Effector memory CD8-positive, alpha-beta T cell (primary cell): Measurements from ENCODE around the gene C6orf118.
A peak's percentile ranks its signal among the peaks of the same experiment; 100 is the strongest.

Experiments used
- ATAC-seq: fragments of 150-1000 bp; cut with Tn5 transposase; replicated peaks from 2 replicates; pipeline ENCODE4 v1.10.0; 2021; ENCODE audit warnings: mild to moderate bottlenecking, moderate library complexity
- DNase-seq, 3 experiments: peaks; one replicate each; pipeline ENCODE4 v3.0.0; 2021
- H3K27ac Mint-ChIP-seq, 2 donors: one replicate each; pipeline ENCODE4 v1.8.0; 2022; ENCODE audit warnings: mild to moderate bottlenecking in 2 of 2, mixed read lengths in 2 of 2, moderate library complexity in 2 of 2
- H3K27me3 Mint-ChIP-seq, 2 donors: one replicate each; pipeline ENCODE4 v1.8.0; 2022; ENCODE audit warnings: mixed read lengths in 2 of 2
- H3K36me3 Mint-ChIP-seq: one replicate; pipeline ENCODE4 v1.8.0; 2022; ENCODE audit warnings: mild to moderate bottlenecking, moderate library complexity, mixed read lengths; ENCODE audit not compliant: insufficient read depth
- H3K4me1 Mint-ChIP-seq, 2 donors: one replicate each; pipeline ENCODE4 v1.8.0; 2022; ENCODE audit warnings: low read depth in 2 of 2, mixed read lengths in 2 of 2
- H3K4me3 Mint-ChIP-seq, 2 donors: one replicate each; pipeline ENCODE4 v1.8.0; 2022; ENCODE audit warnings: mild to moderate bottlenecking in 2 of 2, mixed read lengths in 2 of 2, moderate library complexity in 2 of 2
- H3K9me3 Mint-ChIP-seq, 2 donors: one replicate each; pipeline ENCODE4 v1.8.0; 2022; ENCODE audit warnings: mixed read lengths in 2 of 2
- total RNA-seq, 9 experiments: gene quantifications; one replicate each; lab custom pipeline; 2026; lab: John Stamatoyannopoulos, UW

C6orf118 gene
- 0 to 0.06 (median 0) reads per million in 9 experiments for total RNA-seq

- peak within 1 kb of the TSS in 1 of 2 donors; percentile 56 for H3K4me3 Mint-ChIP-seq
- DNase-seq: no peak
These were observed at the start of gene C6orf118 for GRCh38 chr6:165308926-165309731. Gene C6orf118 (minus strand): TSS chr6:165309605. CDS start chr6:165309586, 19 bp downstream.

GRCh38 chr6:165345700-165346099 is 36.3 kb upstream of the C6orf118 start:
- no peak for ATAC-seq
- H3K4me1 Mint-ChIP-seq: no peaks in the 10 kb centered on the region
- H3K36me3 Mint-ChIP-seq: no peaks in the 10 kb centered on the region
- no peaks in the 10 kb centered on the region for H3K27me3 Mint-ChIP-seq
- H3K4me3 Mint-ChIP-seq: no peak overlapping the region
- no peak overlapping the region for H3K27ac Mint-ChIP-seq
- peaks cover 19 to 42% of the 10 kb centered on the region in 2 donors for H3K9me3 Mint-ChIP-seq
- no peak for DNase-seq

More at GRCh38 chr6:165308926-165309731, at the start of gene C6orf118:
- H3K27me3 Mint-ChIP-seq: no peaks in the 10 kb centered on the region
- no peak for ATAC-seq
- no peak within 1 kb of the TSS for H3K27ac Mint-ChIP-seq
- H3K9me3 Mint-ChIP-seq: no peaks in the 10 kb centered on the region
- no peaks in the 10 kb centered on the region for H3K36me3 Mint-ChIP-seq
- peaks cover 5% of the 10 kb centered on the region in 2 donors for H3K4me1 Mint-ChIP-seq

GRCh38 chr6:165340532-165340931 is 31.1 kb upstream of the C6orf118 start:
- H3K27me3 Mint-ChIP-seq: no peaks in the 10 kb centered on the region
- no peak overlapping the region for H3K27ac Mint-ChIP-seq
- no peak for DNase-seq
- no peak overlapping the region for H3K4me3 Mint-ChIP-seq
- no peaks in the 10 kb centered on the region for H3K36me3 Mint-ChIP-seq
- H3K9me3 Mint-ChIP-seq: peaks cover 6 to 17% of the 10 kb centered on the region in 2 donors
- no peaks in the 10 kb centered on the region for H3K4me1 Mint-ChIP-seq
- ATAC-seq: no peak

- peaks cover 5 to 7% of the 10 kb centered on the region in 2 donors for H3K9me3 Mint-ChIP-seq
- ATAC-seq: no peak
These were observed 16.2 kb upstream of the C6orf118 start for GRCh38 chr6:165325609-165326008.

GRCh38 chr6:165321555-165322145 is 12.2 kb upstream of the C6orf118 start:
- no peak overlapping the region for H3K27ac Mint-ChIP-seq
- ATAC-seq (no peak), DNase-seq (no peak)
- H3K4me1 Mint-ChIP-seq: no peaks in the 10 kb centered on the region
- H3K4me3 Mint-ChIP-seq: no peak overlapping the region
- H3K27me3 Mint-ChIP-seq: no peaks in the 10 kb centered on the region
- H3K36me3 Mint-ChIP-seq: no peaks in the 10 kb centered on the region
- H3K9me3 Mint-ChIP-seq: peaks cover 7 to 8% of the 10 kb centered on the region in 2 donors

More at GRCh38 chr6:165325609-165326008, 16.2 kb upstream of the C6orf118 start:
- Mint-ChIP-seq H3K4me1 (no peaks in the 10 kb centered on the region), H3K36me3 (no peaks in the 10 kb centered on the region), H3K27ac (no peak overlapping the region), H3K4me3 (no peak overlapping the region), H3K27me3 (no peaks in the 10 kb centered on the region)
- no peak for DNase-seq

GRCh38 chr6:165321150-165321549 is 11.7 kb upstream of the C6orf118 start:
- Mint-ChIP-seq H3K36me3 (no peaks in the 10 kb centered on the region), H3K4me3 (no peak overlapping the region), H3K27ac (no peak overlapping the region), H3K4me1 (no peaks in the 10 kb centered on the region), H3K9me3 (peaks cover 7 to 8% of the 10 kb centered on the region in 2 donors), H3K27me3 (no peaks in the 10 kb centered on the region)
- no peak for ATAC-seq
- no peak for DNase-seq

- DNase-seq (no peak), ATAC-seq (no peak)
- no peaks in the 10 kb centered on the region for H3K4me1 Mint-ChIP-seq
- no peak overlapping the region for H3K4me3 Mint-ChIP-seq
- no peaks in the 10 kb centered on the region for H3K27me3 Mint-ChIP-seq
- peaks cover 4 to 7% of the 10 kb centered on the region in 2 donors for H3K9me3 Mint-ChIP-seq
- no peak overlapping the region for H3K27ac Mint-ChIP-seq
- H3K36me3 Mint-ChIP-seq: no peaks in the 10 kb centered on the region
These were observed 8.3 kb upstream of the C6orf118 start for GRCh38 chr6:165317723-165318122.

GRCh38 chr6:165306955-165307354 is 2.5 kb downstream of the C6orf118 start:
- Mint-ChIP-seq H3K27me3 (no peaks in the 10 kb centered on the region), H3K4me3 (no peak overlapping the region), H3K9me3 (peaks cover 0 to 2% of the 10 kb centered on the region in 2 donors), H3K27ac (no peak overlapping the region), H3K36me3 (no peaks in the 10 kb centered on the region), H3K4me1 (peaks cover 5% of the 10 kb centered on the region in 2 donors)
- ATAC-seq (no peak), DNase-seq (no peak)

GRCh38 chr6:165301372-165302246 is 7.8 kb downstream of the C6orf118 start:
- ATAC-seq: no peak
- peaks cover 2% of the 10 kb centered on the region in 2 donors for H3K9me3 Mint-ChIP-seq
- H3K4me3 Mint-ChIP-seq: no peak overlapping the region
- H3K27ac Mint-ChIP-seq: no peak overlapping the region
- no peaks in the 10 kb centered on the region for H3K27me3 Mint-ChIP-seq
- no peak for DNase-seq
- H3K36me3 Mint-ChIP-seq: no peaks in the 10 kb centered on the region
- H3K4me1 Mint-ChIP-seq: no peaks in the 10 kb centered on the region

GRCh38 chr6:165300422-165300936 is 8.9 kb downstream of the C6orf118 start:
- Mint-ChIP-seq H3K9me3 (peaks cover 2 to 13% of the 10 kb centered on the region in 2 donors), H3K4me3 (no peak overlapping the region), H3K27ac (no peak overlapping the region), H3K36me3 (no peaks in the 10 kb centered on the region), H3K4me1 (no peaks in the 10 kb centered on the region), H3K27me3 (no peaks in the 10 kb centered on the region)
- DNase-seq: no peak
- no peak for ATAC-seq

GRCh38 chr6:165298875-165299274 is 10.5 kb downstream of the C6orf118 start:
- H3K27me3 Mint-ChIP-seq: no peaks in the 10 kb centered on the region
- H3K4me3 Mint-ChIP-seq: no peak overlapping the region
- no peak for DNase-seq
- H3K27ac Mint-ChIP-seq: no peak overlapping the region
- H3K9me3 Mint-ChIP-seq: peaks cover 2 to 13% of the 10 kb centered on the region in 2 donors
- ATAC-seq: no peak
- no peaks in the 10 kb centered on the region for H3K4me1 Mint-ChIP-seq
- H3K36me3 Mint-ChIP-seq: no peaks in the 10 kb centered on the region

- no peaks in the 10 kb centered on the region for H3K36me3 Mint-ChIP-seq
- H3K27me3 Mint-ChIP-seq: no peaks in the 10 kb centered on the region
- H3K27ac Mint-ChIP-seq: no peak overlapping the region
- no peak overlapping the region for H3K4me3 Mint-ChIP-seq
- ATAC-seq: no peak
- no peak for DNase-seq
- H3K9me3 Mint-ChIP-seq: peaks cover 2 to 13% of the 10 kb centered on the region in 2 donors
- H3K4me1 Mint-ChIP-seq: no peaks in the 10 kb centered on the region
These were observed 11.0 kb downstream of the C6orf118 start for GRCh38 chr6:165298402-165298801.

- no peaks in the 10 kb centered on the region for H3K27me3 Mint-ChIP-seq
- H3K9me3 Mint-ChIP-seq: peaks cover 11 to 40% of the 10 kb centered on the region in 2 donors
- no peak overlapping the region for H3K4me3 Mint-ChIP-seq
- H3K27ac Mint-ChIP-seq: no peak overlapping the region
- H3K4me1 Mint-ChIP-seq: no peaks in the 10 kb centered on the region
- ATAC-seq (no peak), DNase-seq (no peak)
- H3K36me3 Mint-ChIP-seq: no peaks in the 10 kb centered on the region
These were observed 16.7 kb downstream of the C6orf118 start for GRCh38 chr6:165292657-165293056.
